SK-N-SH (cell line): Measurements from ENCODE around the gene SUSD3. TPM values are rescaled to one million over a fixed set of nuclear protein-coding genes. Genes with fewer than 3 reads are reported as not detected.

Experiments
- CTCF ChIA-PET: fragments of 300-600, 350-600 bp; formaldehyde crosslinking; extraction: SDS; loops from one replicate; lab custom pipeline; 2021; lab: Yijun Ruan, JAX
- POLR2A ChIA-PET: fragments of 350-600 bp; sonication (Branson Sonifier 250); formaldehyde crosslinking; extraction: SDS; loops from one replicate; lab custom pipeline; 2020; ENCODE audit warnings: antibody characterized with exemption, inconsistent platforms; lab: Yijun Ruan, JAX
- DNase-seq: peaks from one replicate; pipeline ENCODE4 v3.0.0; 2012
- H2AFZ ChIP-seq: fragments of 200-600 bp; sonication (generic); 2 replicates; pipeline ENCODE4 v1.8.1; 2016; ENCODE audit warnings: antibody characterized with exemption, mild to moderate bottlenecking, low read depth
- H3F3A ChIP-seq: fragments of 200-600 bp; sonication (generic); replicated peaks from 2 replicates; pipeline ENCODE3; 2016; ENCODE audit warnings: antibody characterized with exemption, mild to moderate bottlenecking; ENCODE audit not compliant: insufficient read depth
- H3K27ac ChIP-seq, 2 experiments: fragments of 200-500 bp in 1 of 2; fragments of 200-600 bp in 1 of 2; sonication (Bioruptor generic) in 1 of 2; sonication (generic), shearing (Covaris generic) in 1 of 2; 2 replicates each; pipeline versions ENCODE4 v1.5.1 to v1.6.1; 2014 to 2016; ENCODE audit warnings: low read depth in 2 of 2, inconsistent platforms in 1 of 2, low read length in 1 of 2, mild to moderate bottlenecking in 1 of 2, mixed read lengths in 1 of 2
- H3K27me3 ChIP-seq: fragments of 200-600 bp; sonication (generic), shearing (Covaris generic); 2 replicates; pipeline ENCODE4 v1.6.1; 2016; ENCODE audit warnings: mixed run types; ENCODE audit not compliant: insufficient read depth
- H3K36me3 ChIP-seq, 2 experiments: fragments of 200-500 bp in 1 of 2; fragments of 200-600 bp in 1 of 2; sonication (Bioruptor generic) in 1 of 2; sonication (generic) in 1 of 2; replicated peaks in 1 of 2; 2 replicates each; pipeline versions ENCODE3 to v1.5.1; 2014 to 2016; ENCODE audit warnings: low read length in 1 of 2, mild to moderate bottlenecking in 1 of 2; ENCODE audit not compliant: insufficient read depth in 2 of 2, control insufficient read depth in 1 of 2
- H3K4me1 ChIP-seq, 2 experiments: fragments of 200-500 bp in 1 of 2; fragments of 200-600 bp in 1 of 2; sonication (Bioruptor generic) in 1 of 2; sonication (generic), shearing (Covaris generic) in 1 of 2; 2 replicates each; pipeline versions ENCODE4 v1.5.1 to v1.6.1; 2014 to 2016; ENCODE audit warnings: low read depth in 1 of 2, low read length in 1 of 2, mixed run types in 1 of 2; ENCODE audit not compliant: insufficient read depth in 2 of 2, control insufficient read depth in 1 of 2
- H3K4me2 ChIP-seq: fragments of 200-600 bp; sonication (generic), shearing (Covaris generic); 2 replicates; pipeline ENCODE4 v1.6.1; 2017; ENCODE audit warnings: mixed run types
- H3K4me3 ChIP-seq, 2 experiments: fragments of 200-500 bp in 1 of 2; fragments of 200-600 bp in 1 of 2; sonication (Bioruptor generic) in 1 of 2; sonication (generic), shearing (Covaris generic) in 1 of 2; 2 replicates each; pipeline versions ENCODE4 v1.5.1 to v1.8.1; 2014 to 2016; ENCODE audit warnings: low read depth in 2 of 2, inconsistent platforms in 1 of 2, low read length in 1 of 2, mild to moderate bottlenecking in 1 of 2, mixed read lengths in 1 of 2, moderate library complexity in 1 of 2
- H3K79me2 ChIP-seq: fragments of 200-600 bp; sonication (generic); 2 replicates; pipeline ENCODE4 v1.8.1; 2017; ENCODE audit warnings: mild to moderate bottlenecking; ENCODE audit not compliant: insufficient read depth
- H3K9ac ChIP-seq: fragments of 200-600 bp; sonication (generic); 2 replicates; pipeline ENCODE4 v1.6.1; 2017; ENCODE audit warnings: mixed run types
- H3K9me2 ChIP-seq: fragments of 200-600 bp; sonication (generic); 2 replicates; pipeline ENCODE4 v1.6.1; 2017; ENCODE audit warnings: mixed run types
- H3K9me3 ChIP-seq: fragments of 200-600 bp; sonication (generic); 2 replicates; pipeline ENCODE4 v1.6.1; 2017; ENCODE audit warnings: mixed run types, mild to moderate bottlenecking, moderate library complexity
- H4K20me1 ChIP-seq: fragments of 200-600 bp; sonication (generic); 2 replicates; pipeline ENCODE4 v1.6.1; 2017; ENCODE audit warnings: mild to moderate bottlenecking, mixed run types; ENCODE audit not compliant: insufficient read depth
- CHD2 ChIP-seq: fragments of 150-350 bp; IDR thresholded peaks from 2 replicates; pipeline ENCODE4 v1.6.1; 2018; ENCODE audit warnings: low read length; ENCODE audit not compliant: partially characterized antibody
- FOSL2 ChIP-seq: IDR thresholded peaks from 2 replicates; pipeline ENCODE4 v1.4.0; 2012; ENCODE audit warnings: low read depth, mild to moderate bottlenecking, moderate library complexity, borderline replicate concordance
- FOXM1 ChIP-seq: IDR thresholded peaks from 2 replicates; pipeline ENCODE4 v1.4.0; 2012; ENCODE audit warnings: low read depth, mild to moderate bottlenecking
- GATA2 ChIP-seq: sonication (generic); formaldehyde crosslinking; IDR thresholded peaks from 2 replicates; pipeline ENCODE4 v1.5.0; 2020; ENCODE audit warnings: mild to moderate bottlenecking, missing genetic modification reagents
- IRF3 ChIP-seq: fragments of 150-350 bp; IDR thresholded peaks from 2 replicates; pipeline ENCODE4 v1.6.1; 2016; ENCODE audit warnings: mild to moderate bottlenecking, low read depth, low read length
- MEF2A ChIP-seq: IDR thresholded peaks from 2 replicates; pipeline ENCODE4 v1.4.0; 2012; ENCODE audit warnings: low read depth, borderline replicate concordance
- NFIC ChIP-seq: IDR thresholded peaks from 2 replicates; pipeline ENCODE4 v1.4.0; 2012; ENCODE audit warnings: borderline replicate concordance
- POLR2AphosphoS5 ChIP-seq: IDR thresholded peaks from 2 replicates; pipeline ENCODE4 v1.6.1; 2012; ENCODE audit warnings: low read depth, low read length
- RFX5 ChIP-seq: IDR thresholded peaks from 2 replicates; pipeline ENCODE4 v1.6.1; 2012; ENCODE audit warnings: mild to moderate bottlenecking, improper control_type of control experiment, low read length
- RXRA ChIP-seq: IDR thresholded peaks from 2 replicates; pipeline ENCODE4 v1.4.0; 2012; ENCODE audit warnings: low read depth, mild to moderate bottlenecking, borderline replicate concordance
- SIN3A ChIP-seq: IDR thresholded peaks from 2 replicates; pipeline ENCODE4 v1.6.1; 2012; ENCODE audit warnings: low read depth, mild to moderate bottlenecking, low read length, moderate library complexity, borderline replicate concordance
- TCF12 ChIP-seq: IDR thresholded peaks from 2 replicates; pipeline ENCODE4 v1.4.0; 2012
- USF2 ChIP-seq: fragments of 150-350 bp; IDR thresholded peaks from 2 replicates; pipeline ENCODE4 v1.6.1; 2017; ENCODE audit warnings: antibody characterized with exemption, low read length, low read depth, borderline replicate concordance
- WGBS: methylation state at CpG from one replicate; pipeline ENCODE4 v1.1.6; 2017; ENCODE audit warnings: low lambda C conversion rate; 5-methylcytosine and 5-hydroxymethylcytosine counted together
- polyA plus RNA-seq, 3 experiments: library from polyadenylated mRNA; depleted of rRNA; stranded (reverse); fragments of >200 nt; gene quantifications; 2 replicates each; pipeline ENCODE4 v1.2.3, GENCODE V29; 2012
- TF ChIP-seq, protein P1 (sequence below): IDR thresholded peaks from 2 replicates; pipeline ENCODE4 v1.4.0; 2012; ENCODE audit warnings: low read depth, borderline replicate concordance
- TF ChIP-seq, protein P2 (sequence below): IDR thresholded peaks from 2 replicates; pipeline ENCODE4; 2012
- TF ChIP-seq, protein P3 (sequence below): fragments of 200-600 bp; sonication (generic); IDR thresholded peaks from 2 replicates; pipeline ENCODE4 v1.6.1; 2017; ENCODE audit warnings: antibody characterized with exemption, mild to moderate bottlenecking, moderate library complexity

The SUSD3 gene
- polyA plus RNA-seq, 1 of the 3 experiments (the other 2 are of a cell fraction), result 0.49 TPM

GRCh38 chr9:93045521-93045920 is 13.0 kb upstream of the SUSD3 start:
- H3K4me2 ChIP-seq, result no peak overlapping the region
- WGBS, result 53% methylated on average over 2 of the region's 2 CpGs
- no peak overlapping the region for H3K9ac ChIP-seq
- POLR2A ChIA-PET, result no interaction called here
- no peaks in the 10 kb centered on the region for H3K9me3 ChIP-seq
- H3K27me3 ChIP-seq, result no peaks in the 10 kb centered on the region
- no peaks in the 10 kb centered on the region for H3K36me3 ChIP-seq
- H3K9me2 ChIP-seq, result no peaks in the 10 kb centered on the region
- H3K4me3 ChIP-seq, result no peak overlapping the region
- no peaks in the 10 kb centered on the region for H3F3A ChIP-seq
- no peak overlapping the region for H3K27ac ChIP-seq
- TF ChIP-seq POLR2AphosphoS5, result no peak
- TF ChIP-seq USF2, result no peak
- TF ChIP-seq, protein P1, sequence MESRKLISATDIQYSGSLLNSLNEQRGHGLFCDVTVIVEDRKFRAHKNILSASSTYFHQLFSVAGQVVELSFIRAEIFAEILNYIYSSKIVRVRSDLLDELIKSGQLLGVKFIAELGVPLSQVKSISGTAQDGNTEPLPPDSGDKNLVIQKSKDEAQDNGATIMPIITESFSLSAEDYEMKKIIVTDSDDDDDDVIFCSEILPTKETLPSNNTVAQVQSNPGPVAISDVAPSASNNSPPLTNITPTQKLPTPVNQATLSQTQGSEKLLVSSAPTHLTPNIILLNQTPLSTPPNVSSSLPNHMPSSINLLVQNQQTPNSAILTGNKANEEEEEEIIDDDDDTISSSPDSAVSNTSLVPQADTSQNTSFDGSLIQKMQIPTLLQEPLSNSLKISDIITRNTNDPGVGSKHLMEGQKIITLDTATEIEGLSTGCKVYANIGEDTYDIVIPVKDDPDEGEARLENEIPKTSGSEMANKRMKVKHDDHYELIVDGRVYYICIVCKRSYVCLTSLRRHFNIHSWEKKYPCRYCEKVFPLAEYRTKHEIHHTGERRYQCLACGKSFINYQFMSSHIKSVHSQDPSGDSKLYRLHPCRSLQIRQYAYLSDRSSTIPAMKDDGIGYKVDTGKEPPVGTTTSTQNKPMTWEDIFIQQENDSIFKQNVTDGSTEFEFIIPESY, result no peak
- TF ChIP-seq, protein P2, sequence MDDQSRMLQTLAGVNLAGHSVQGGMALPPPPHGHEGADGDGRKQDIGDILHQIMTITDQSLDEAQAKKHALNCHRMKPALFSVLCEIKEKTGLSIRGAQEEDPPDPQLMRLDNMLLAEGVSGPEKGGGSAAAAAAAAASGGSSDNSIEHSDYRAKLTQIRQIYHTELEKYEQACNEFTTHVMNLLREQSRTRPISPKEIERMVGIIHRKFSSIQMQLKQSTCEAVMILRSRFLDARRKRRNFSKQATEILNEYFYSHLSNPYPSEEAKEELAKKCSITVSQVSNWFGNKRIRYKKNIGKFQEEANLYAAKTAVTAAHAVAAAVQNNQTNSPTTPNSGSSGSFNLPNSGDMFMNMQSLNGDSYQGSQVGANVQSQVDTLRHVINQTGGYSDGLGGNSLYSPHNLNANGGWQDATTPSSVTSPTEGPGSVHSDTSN, result no peak
- no peak for TF ChIP-seq NFIC
- TF ChIP-seq RXRA, result no peak
- TF ChIP-seq SIN3A, result no peak
- no peak for TF ChIP-seq TCF12
- no peak for TF ChIP-seq FOXM1
- TF ChIP-seq RFX5, result no peak
- TF ChIP-seq GATA2, result no peak
- TF ChIP-seq FOSL2, result no peak
- no peak for TF ChIP-seq IRF3
- TF ChIP-seq CHD2, result no peak
- TF ChIP-seq, protein P3, sequence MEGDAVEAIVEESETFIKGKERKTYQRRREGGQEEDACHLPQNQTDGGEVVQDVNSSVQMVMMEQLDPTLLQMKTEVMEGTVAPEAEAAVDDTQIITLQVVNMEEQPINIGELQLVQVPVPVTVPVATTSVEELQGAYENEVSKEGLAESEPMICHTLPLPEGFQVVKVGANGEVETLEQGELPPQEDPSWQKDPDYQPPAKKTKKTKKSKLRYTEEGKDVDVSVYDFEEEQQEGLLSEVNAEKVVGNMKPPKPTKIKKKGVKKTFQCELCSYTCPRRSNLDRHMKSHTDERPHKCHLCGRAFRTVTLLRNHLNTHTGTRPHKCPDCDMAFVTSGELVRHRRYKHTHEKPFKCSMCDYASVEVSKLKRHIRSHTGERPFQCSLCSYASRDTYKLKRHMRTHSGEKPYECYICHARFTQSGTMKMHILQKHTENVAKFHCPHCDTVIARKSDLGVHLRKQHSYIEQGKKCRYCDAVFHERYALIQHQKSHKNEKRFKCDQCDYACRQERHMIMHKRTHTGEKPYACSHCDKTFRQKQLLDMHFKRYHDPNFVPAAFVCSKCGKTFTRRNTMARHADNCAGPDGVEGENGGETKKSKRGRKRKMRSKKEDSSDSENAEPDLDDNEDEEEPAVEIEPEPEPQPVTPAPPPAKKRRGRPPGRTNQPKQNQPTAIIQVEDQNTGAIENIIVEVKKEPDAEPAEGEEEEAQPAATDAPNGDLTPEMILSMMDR, result no peak
- no peak for TF ChIP-seq MEF2A
- CTCF ChIA-PET, result no interaction called here
- H4K20me1 ChIP-seq, result no peaks in the 10 kb centered on the region
- no peak for DNase-seq
- H3K4me1 ChIP-seq, result no peaks in the 10 kb centered on the region
- H2AFZ ChIP-seq, result no peak overlapping the region
- H3K79me2 ChIP-seq, result no peaks in the 10 kb centered on the region
